WTC11 (cell line): ENCODE results near the gene PIK3R1. TPM values are rescaled to one million over a fixed set of nuclear protein-coding genes. Genes with fewer than 3 reads are reported as not detected.

Experiments
- ATAC-seq: fragments of 200-7000 bp; cut with Tn5 transposase; 2 replicates; pipeline ENCODE4 v1.10.0; 2021; ENCODE audit warnings: mild to moderate bottlenecking, moderate library complexity
- CTCF ChIA-PET: fragments of 300-600 bp; sonication (Branson Sonifier 250); formaldehyde crosslinking; loops from one replicate; lab custom pipeline; 2021; ENCODE audit warnings: antibody characterized with exemption; lab: Charles Lee
- POLR2A ChIA-PET: fragments of 350-600 bp; sonication (Branson Sonifier 250); formaldehyde crosslinking; loops from one replicate; lab custom pipeline; 2021; ENCODE audit warnings: antibody characterized with exemption; lab: Charles Lee
- DNase-seq: peaks from one replicate; pipeline ENCODE4 v3.0.0; 2021; ENCODE audit warnings: low spot score
- H3K27ac Mint-ChIP-seq: 2 replicates; pipeline ENCODE4 v1.8.0; 2021; ENCODE audit warnings: mixed read lengths
- H3K27me3 Mint-ChIP-seq: 2 replicates; pipeline ENCODE4 v1.8.0; 2021; ENCODE audit warnings: low read depth, mild to moderate bottlenecking, moderate library complexity, mixed read lengths
- H3K36me3 Mint-ChIP-seq: 2 replicates; pipeline ENCODE4 v1.8.0; 2021; ENCODE audit warnings: mixed read lengths
- H3K4me1 Mint-ChIP-seq: 2 replicates; pipeline ENCODE4 v1.8.0; 2022; ENCODE audit warnings: mixed read lengths
- H3K4me3 Mint-ChIP-seq: 2 replicates; pipeline ENCODE4 v1.8.0; 2021; ENCODE audit warnings: mild to moderate bottlenecking, moderate library complexity, mixed read lengths
- H3K9me3 Mint-ChIP-seq: 2 replicates; pipeline ENCODE4 v1.8.0; 2021; ENCODE audit warnings: mixed read lengths
- AFF4 ChIP-seq: sonication (generic); formaldehyde crosslinking; IDR thresholded peaks from 2 replicates; pipeline ENCODE4 v1.8.1; 2023; ENCODE audit warnings: mild to moderate bottlenecking, missing genetic modification reagents, borderline replicate concordance
- ATF3 ChIP-seq: sonication (generic); formaldehyde crosslinking; conservative IDR thresholded peaks from 2 replicates; pipeline ENCODE4 v1.8.1; 2022; ENCODE audit warnings: mild to moderate bottlenecking, missing genetic modification reagents
- CTCF ChIP-seq: fragments of 200-600 bp; IDR thresholded peaks from 2 replicates; pipeline ENCODE4 v1.8.0; 2022; ENCODE audit warnings: antibody characterized with exemption
- E2F4 ChIP-seq: sonication (generic); formaldehyde crosslinking; IDR thresholded peaks from 2 replicates; pipeline ENCODE4 v1.8.1; 2022; ENCODE audit warnings: low read depth, mild to moderate bottlenecking, moderate library complexity, missing genetic modification reagents, borderline replicate concordance
- FOXJ3 ChIP-seq: sonication (generic); formaldehyde crosslinking; IDR thresholded peaks from 2 replicates; pipeline ENCODE4 v1.9.0; 2021; ENCODE audit warnings: missing genetic modification reagents, mild to moderate bottlenecking, borderline replicate concordance
- FOXP1 ChIP-seq: sonication (generic); formaldehyde crosslinking; IDR thresholded peaks from 2 replicates; pipeline ENCODE4 v1.8.0; 2022; ENCODE audit warnings: missing genetic modification reagents, mild to moderate bottlenecking, moderate library complexity, borderline replicate concordance
- FOXP4 ChIP-seq: sonication (generic); formaldehyde crosslinking; IDR thresholded peaks from 2 replicates; pipeline ENCODE4 v1.8.0; 2022; ENCODE audit warnings: mild to moderate bottlenecking, missing genetic modification reagents
- HMGA2 ChIP-seq: fragments of 250-450 bp; sonication (Bioruptor Pico); IDR thresholded peaks from 2 replicates; pipeline ENCODE4 v1.4.0; 2021; ENCODE audit warnings: mild to moderate bottlenecking, moderate library complexity
- HMGXB4 ChIP-seq: sonication (generic); formaldehyde crosslinking; IDR thresholded peaks from 2 replicates; pipeline ENCODE4 v1.8.1; 2023; ENCODE audit warnings: mild to moderate bottlenecking, moderate library complexity, missing genetic modification reagents
- MXD4 ChIP-seq: fragments of 250-450 bp; sonication (Bioruptor Pico); IDR thresholded peaks from 2 replicates; pipeline ENCODE4 v1.8.0; 2021; ENCODE audit warnings: mild to moderate bottlenecking, moderate library complexity, borderline replicate concordance
- NFE2L1 ChIP-seq: sonication (generic); formaldehyde crosslinking; IDR thresholded peaks from 2 replicates; pipeline ENCODE4 v1.8.1; 2023; ENCODE audit warnings: missing genetic modification reagents
- ZBTB43 ChIP-seq: sonication (generic); formaldehyde crosslinking; IDR thresholded peaks from 2 replicates; pipeline ENCODE4 v1.8.1; 2023; ENCODE audit warnings: mild to moderate bottlenecking, missing genetic modification reagents
- ZNF423 ChIP-seq: fragments of 250-450 bp; sonication (Bioruptor Pico); IDR thresholded peaks from 2 replicates; pipeline ENCODE4 v2.1.2; 2022; ENCODE audit warnings: mild to moderate bottlenecking, moderate library complexity
- ZNF512 ChIP-seq: sonication (generic); formaldehyde crosslinking; IDR thresholded peaks from 2 replicates; pipeline ENCODE4 v1.8.1; 2022; ENCODE audit warnings: missing genetic modification reagents, borderline replicate concordance
- ZNF671 ChIP-seq: fragments of 250-450 bp; sonication (Bioruptor Pico); IDR thresholded peaks from 2 replicates; pipeline ENCODE4 v1.8.0; 2021; ENCODE audit warnings: mild to moderate bottlenecking
- total RNA-seq: library from RNA; stranded (reverse); gene quantifications from 3 replicates; pipeline ENCODE4 v1.2.3, GENCODE V29; 2021

PIK3R1 gene
- total RNA-seq, 1 experiment from 2014 or later = 11.3 TPM

- H3K4me1 Mint-ChIP-seq = peaks cover 32% of the 10 kb centered on the region
- H3K4me3 Mint-ChIP-seq = no peak overlapping the region
- H3K9me3 Mint-ChIP-seq = no peaks in the 10 kb centered on the region
- H3K27ac Mint-ChIP-seq = no peak overlapping the region
- no peak for ATAC-seq
- POLR2A ChIA-PET = no interaction called here
- no peaks in the 10 kb centered on the region for H3K27me3 Mint-ChIP-seq
- DNase-seq = no peak
- H3K36me3 Mint-ChIP-seq = peaks cover 10% of the 10 kb centered on the region; the same call in 1 of the 2 replicates
- no peak for TF ChIP-seq NFE2L1
- no peak for TF ChIP-seq FOXJ3 (CRISPR knock-in tag)
- TF ChIP-seq ZBTB43 (CRISPR knock-in tag) = no peak
- no peak for TF ChIP-seq HMGXB4 (CRISPR knock-in tag)
- no peak for TF ChIP-seq HMGA2
- TF ChIP-seq FOXP4 (CRISPR knock-in tag) = no peak
- no peak for TF ChIP-seq FOXP1 (CRISPR knock-in tag)
- TF ChIP-seq ZNF671 (CRISPR knock-in tag) = no peak
- TF ChIP-seq CTCF = no peak
- TF ChIP-seq ZNF423 (CRISPR knock-in tag) = no peak
- TF ChIP-seq E2F4 = no peak
- TF ChIP-seq ATF3 (CRISPR knock-in tag) = no peak
- no peak for TF ChIP-seq AFF4
- no peak for TF ChIP-seq ZNF512 (CRISPR knock-in tag)
- no peak for TF ChIP-seq MXD4 (CRISPR knock-in tag)
- TF ChIP-seq, all 79 proteins: peak for 0
- CTCF ChIA-PET = interaction anchor here (0.6 to 1.1 kb wide), 3 partner anchors 12 to 766 kb away, joined by 3 to 4 read pairs (median 4); no protein-coding TSS in a partner anchor
These were observed 68.2 kb downstream of the PIK3R1 start for GRCh38 chr5:68283766-68284165.
